ENCODE results near the gene ZNF140.

ZNF140 gene

DNA sequence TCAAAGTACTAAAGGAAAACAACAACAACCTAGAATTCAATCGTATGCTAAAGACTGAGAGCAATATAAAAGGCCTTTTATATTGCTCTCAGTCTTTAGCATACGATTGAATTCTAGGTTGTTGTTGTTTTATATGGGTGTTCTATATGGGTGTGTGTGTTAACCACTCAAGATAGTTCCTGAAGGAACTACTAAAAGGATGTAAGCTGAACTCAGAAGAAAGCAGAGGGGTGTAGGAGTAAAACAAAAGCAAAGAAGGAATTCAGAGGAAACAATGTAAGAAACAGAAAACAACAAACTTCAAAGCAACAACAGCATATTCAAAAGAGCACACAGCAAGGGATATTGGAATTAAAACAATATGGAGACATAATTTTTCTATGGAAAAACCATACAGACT lies 44.0 kb downstream of the ZNF140 start:
- ChIA-PET POLR2A (no interaction called here), CTCF (no interaction called here)
- TF ChIP-seq, protein P1, sequence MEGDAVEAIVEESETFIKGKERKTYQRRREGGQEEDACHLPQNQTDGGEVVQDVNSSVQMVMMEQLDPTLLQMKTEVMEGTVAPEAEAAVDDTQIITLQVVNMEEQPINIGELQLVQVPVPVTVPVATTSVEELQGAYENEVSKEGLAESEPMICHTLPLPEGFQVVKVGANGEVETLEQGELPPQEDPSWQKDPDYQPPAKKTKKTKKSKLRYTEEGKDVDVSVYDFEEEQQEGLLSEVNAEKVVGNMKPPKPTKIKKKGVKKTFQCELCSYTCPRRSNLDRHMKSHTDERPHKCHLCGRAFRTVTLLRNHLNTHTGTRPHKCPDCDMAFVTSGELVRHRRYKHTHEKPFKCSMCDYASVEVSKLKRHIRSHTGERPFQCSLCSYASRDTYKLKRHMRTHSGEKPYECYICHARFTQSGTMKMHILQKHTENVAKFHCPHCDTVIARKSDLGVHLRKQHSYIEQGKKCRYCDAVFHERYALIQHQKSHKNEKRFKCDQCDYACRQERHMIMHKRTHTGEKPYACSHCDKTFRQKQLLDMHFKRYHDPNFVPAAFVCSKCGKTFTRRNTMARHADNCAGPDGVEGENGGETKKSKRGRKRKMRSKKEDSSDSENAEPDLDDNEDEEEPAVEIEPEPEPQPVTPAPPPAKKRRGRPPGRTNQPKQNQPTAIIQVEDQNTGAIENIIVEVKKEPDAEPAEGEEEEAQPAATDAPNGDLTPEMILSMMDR (IDR thresholded peaks at IDR 0.05; ENCODE audit: control extremely low read depth, extremely low read depth, low read depth, missing control alignments): no peak
- no peak for DNase-seq (ENCODE audit: extremely low spot score)

DNA sequence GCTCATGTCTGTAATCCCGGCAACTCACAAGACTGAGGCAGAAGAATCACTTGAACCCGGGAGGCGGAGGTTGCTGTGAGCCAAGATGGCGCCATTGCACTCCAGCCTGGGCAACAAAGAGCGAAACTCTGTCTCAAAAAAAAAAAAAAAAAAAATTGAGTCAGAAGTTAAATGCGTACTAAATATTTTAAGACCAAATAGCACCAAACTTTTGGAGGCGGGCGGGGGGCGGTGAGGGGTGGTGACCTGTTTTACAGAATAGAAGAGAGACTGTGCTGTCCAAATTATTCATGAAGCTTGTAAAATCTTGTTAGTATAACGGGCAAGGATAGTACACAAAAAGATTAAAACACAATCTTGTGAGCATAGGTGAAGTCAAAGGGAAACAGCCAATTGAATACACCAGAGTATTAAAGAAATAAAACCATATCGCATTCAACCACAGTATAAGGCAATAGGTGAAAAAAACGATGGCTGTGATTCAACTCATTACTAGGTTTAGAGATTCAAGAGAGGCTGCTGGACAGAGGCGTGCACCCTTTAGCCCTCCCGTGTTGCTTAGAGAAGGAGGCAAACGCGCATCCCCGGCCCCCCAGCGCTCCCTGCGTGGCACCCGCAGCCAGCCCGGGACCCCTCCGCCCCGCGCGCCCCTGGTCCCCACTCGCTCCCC lies 48.8 kb downstream of the ZNF140 start:
- DNase-seq (ENCODE audit: extremely low spot score): no peak
- CTCF ChIA-PET: interaction anchor here (1.2 kb wide), 1 partner anchor 9 kb away, joined by 3 read pairs; no protein-coding TSS in a partner anchor
- POLR2A ChIA-PET: interaction anchor here (1.0 kb wide), 2 partner anchors 38 to 49 kb away, joined by 3 read pairs; no protein-coding TSS in a partner anchor
- TF ChIP-seq, protein P1 (IDR thresholded peaks at IDR 0.05; ENCODE audit: control extremely low read depth, extremely low read depth, low read depth, missing control alignments): no peak

GRCh38 chr12:133130038-133130807 lies 49.5 kb downstream of the ZNF140 start, which contains the start of the genes ZNF10 and ZNF891:
ZNF10 (plus strand) TSS chr12:133130627; CDS start chr12:133144493, 13,866 bp downstream.
ZNF891 (minus strand) TSS chr12:133130274; CDS start chr12:133121918, 8,356 bp downstream.
- ChIA-PET POLR2A (interaction anchor here (1.0 kb wide), 2 partner anchors 39 to 50 kb away, joined by 3 read pairs; no protein-coding TSS in a partner anchor), CTCF (interaction anchor here (0.8 to 1.2 kb wide), 3 partner anchors 10 to 51 kb away, joined by 3 to 5 read pairs (median 3); no protein-coding TSS in a partner anchor)
- TF ChIP-seq, protein P1 (IDR thresholded peaks at IDR 0.05; ENCODE audit: control extremely low read depth, extremely low read depth, low read depth, missing control alignments): no peak
- peak; percentile 93 for DNase-seq (ENCODE audit: extremely low spot score)

DNA sequence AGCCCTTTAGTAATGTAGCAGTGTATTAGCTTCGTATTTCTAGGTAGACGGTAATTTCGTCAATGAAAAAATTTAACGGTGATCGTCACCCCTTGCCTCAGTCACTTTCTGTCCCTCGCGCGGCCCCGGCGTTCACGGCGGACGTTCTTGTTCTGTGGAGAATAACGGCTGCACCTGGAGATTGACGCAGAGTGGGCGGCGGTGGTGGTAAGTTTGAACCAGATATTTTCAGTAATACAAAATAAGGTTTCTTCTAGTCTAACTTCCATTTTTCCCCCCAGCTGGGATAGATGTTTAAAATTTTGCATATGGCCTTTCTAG lies 50.0 kb downstream of the ZNF140 start:
- POLR2A ChIA-PET: no interaction called here

DNA sequence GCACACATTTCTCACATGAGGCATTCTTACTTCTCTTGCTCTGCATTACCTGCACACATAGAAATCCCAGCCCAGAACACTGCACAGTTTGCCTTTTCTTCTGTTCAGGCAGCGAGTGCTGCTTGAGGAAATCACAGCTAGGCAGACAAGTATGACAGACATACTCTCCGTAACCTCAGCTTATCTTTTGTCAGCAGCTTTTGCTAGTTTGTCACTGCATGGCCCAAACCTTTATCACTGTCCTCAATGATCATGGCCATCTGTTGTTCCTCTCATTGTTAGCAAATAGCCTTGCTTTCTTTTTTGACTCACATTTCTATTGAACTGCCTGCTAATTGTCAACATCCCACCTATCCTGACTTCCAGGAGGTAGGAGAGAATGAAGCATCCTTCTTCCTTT lies 55.0 kb downstream of the ZNF140 start:
- DNase-seq (ENCODE audit: extremely low spot score): no peak
- ChIA-PET CTCF (interaction anchor here (1.3 kb wide), 1 partner anchor 45 kb away, joined by 3 read pairs; the partner anchor contains the start of gene ZNF268), POLR2A (no interaction called here)
- TF ChIP-seq, protein P1 (IDR thresholded peaks at IDR 0.05; ENCODE audit: control extremely low read depth, extremely low read depth, low read depth, missing control alignments): no peak

More for the DNA sequence above, 50.0 kb downstream of the ZNF140 start:
- CTCF ChIA-PET: interaction anchor here (0.8 to 1.2 kb wide), 2 partner anchors 13 to 50 kb away, joined by 3 to 5 read pairs; no protein-coding TSS in a partner anchor
- TF ChIP-seq, protein P1 (IDR thresholded peaks at IDR 0.05; ENCODE audit: control extremely low read depth, extremely low read depth, low read depth, missing control alignments): no peak
- peak; percentile 10 for DNase-seq (ENCODE audit: extremely low spot score)

DNA sequence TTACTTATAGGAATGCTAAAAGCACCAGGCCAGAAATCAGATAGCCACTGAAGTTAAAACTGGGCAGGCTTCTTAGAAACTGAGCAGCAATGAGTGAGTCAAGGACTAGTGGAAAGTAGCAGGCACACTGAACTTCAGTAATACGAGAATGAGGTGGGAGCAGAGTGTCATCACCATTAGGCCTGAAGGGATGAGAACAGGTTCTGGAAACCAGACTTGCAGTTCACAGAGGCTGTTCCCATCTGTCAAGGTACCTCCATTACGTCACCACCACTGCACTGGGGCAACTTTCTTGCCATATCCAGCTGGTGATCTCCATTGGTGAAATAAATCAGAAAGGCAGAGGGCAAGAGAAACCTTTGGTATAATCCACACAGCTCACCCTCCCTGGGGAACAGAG lies 65.3 kb downstream of the ZNF140 start:
- TF ChIP-seq, protein P1 (IDR thresholded peaks at IDR 0.05; ENCODE audit: control extremely low read depth, extremely low read depth, low read depth, missing control alignments): no peak
- CTCF ChIA-PET: no interaction called here
- POLR2A ChIA-PET: no interaction called here
- no peak for DNase-seq (ENCODE audit: extremely low spot score)
